ENCODE data around the gene FTO.
"Not testable (repeated sequence)": the region's sequence is repeated elsewhere in the genome, so short reads cannot be mapped to it uniquely, and the experiment has no call there.

FTO gene

GRCh38 chr16:53703590-53704444, at the start of gene FTO, which contains the start of gene RPGRIP1L:
Gene FTO (plus strand): TSS chr16:53704156.
Gene RPGRIP1L (minus strand): TSS chr16:53703859. CDS start chr16:53700723, 3,136 bp downstream.
- DNase-seq (ENCODE audit: extremely low read depth in 1 of 2, low read depth in 1 of 2) = peak; percentile 89 to 97

- no peak for DNase-seq (ENCODE audit: extremely low read depth in 1 of 2, low read depth in 1 of 2)
These were observed 49.0 kb upstream of the FTO start for GRCh38 chr16:53654946-53655345.

- no peak for DNase-seq (ENCODE audit: extremely low read depth in 1 of 2, low read depth in 1 of 2)
These were observed 41.9 kb upstream of the FTO start for GRCh38 chr16:53662072-53662471.

- peak in 1 of 2 donors; percentile 3 for DNase-seq (ENCODE audit: extremely low read depth in 1 of 2, low read depth in 1 of 2)
These were observed 39.1 kb upstream of the FTO start for GRCh38 chr16:53664724-53665345.

- DNase-seq (ENCODE audit: extremely low read depth in 1 of 2, low read depth in 1 of 2) = no peak
These were observed 37.1 kb upstream of the FTO start for GRCh38 chr16:53666786-53667415.

GRCh38 chr16:53668869-53669268, 35.1 kb upstream of the FTO start:
- DNase-seq (ENCODE audit: extremely low read depth in 1 of 2, low read depth in 1 of 2) = no peak

GRCh38 chr16:53672461-53672860, 31.5 kb upstream of the FTO start:
- DNase-seq (ENCODE audit: extremely low read depth in 1 of 2, low read depth in 1 of 2) = no peak

GRCh38 chr16:53673189-53673588, 30.8 kb upstream of the FTO start:
- DNase-seq (ENCODE audit: extremely low read depth in 1 of 2, low read depth in 1 of 2) = no peak

- DNase-seq (ENCODE audit: extremely low read depth in 1 of 2, low read depth in 1 of 2) = no peak
These were observed 25.8 kb upstream of the FTO start for GRCh38 chr16:53678155-53678554.

- no peak for DNase-seq (ENCODE audit: extremely low read depth in 1 of 2, low read depth in 1 of 2)
These were observed 25.1 kb upstream of the FTO start for GRCh38 chr16:53678756-53679343.

GRCh38 chr16:53680756-53681155, 23.2 kb upstream of the FTO start:
- no peak for DNase-seq (ENCODE audit: extremely low read depth in 1 of 2, low read depth in 1 of 2)

- no peak for DNase-seq (ENCODE audit: extremely low read depth in 1 of 2, low read depth in 1 of 2)
These were observed 22.6 kb upstream of the FTO start for GRCh38 chr16:53681354-53681753.

GRCh38 chr16:53685334-53685733, 18.6 kb upstream of the FTO start:
- not testable (repeated sequence) for DNase-seq (ENCODE audit: extremely low read depth in 1 of 2, low read depth in 1 of 2)

- no peak for DNase-seq (ENCODE audit: extremely low read depth in 1 of 2, low read depth in 1 of 2)
These were observed 17.2 kb upstream of the FTO start for GRCh38 chr16:53686710-53687109.

- no peak for DNase-seq (ENCODE audit: extremely low read depth in 1 of 2, low read depth in 1 of 2)
These were observed 14.3 kb upstream of the FTO start for GRCh38 chr16:53689636-53690035.

GRCh38 chr16:53690771-53691170, 13.2 kb upstream of the FTO start:
- no peak for DNase-seq (ENCODE audit: extremely low read depth in 1 of 2, low read depth in 1 of 2)

- no peak for DNase-seq (ENCODE audit: extremely low read depth in 1 of 2, low read depth in 1 of 2)
These were observed 11.8 kb upstream of the FTO start for GRCh38 chr16:53692146-53692545.

- no peak for DNase-seq (ENCODE audit: extremely low read depth in 1 of 2, low read depth in 1 of 2)
These were observed 10.6 kb upstream of the FTO start for GRCh38 chr16:53693320-53693719.

GRCh38 chr16:53695070-53695469, 8.9 kb upstream of the FTO start:
- no peak for DNase-seq (ENCODE audit: extremely low read depth in 1 of 2, low read depth in 1 of 2)

- not testable (repeated sequence) for DNase-seq (ENCODE audit: extremely low read depth in 1 of 2, low read depth in 1 of 2)
These were observed 5.7 kb upstream of the FTO start for GRCh38 chr16:53698271-53698670.

- DNase-seq (ENCODE audit: extremely low read depth in 1 of 2, low read depth in 1 of 2) = no peak
These were observed 473 bp downstream of the FTO start for GRCh38 chr16:53704445-53704813.
